ENCODE data around the gene TUBD1. TPM values are rescaled to one million over a fixed set of nuclear protein-coding genes. Genes with fewer than 3 reads are reported as not detected.
A peak's percentile ranks its signal among the peaks of the same experiment; 100 is the strongest.
"Not testable (repeated sequence)": the region's sequence is repeated elsewhere in the genome, so short reads cannot be mapped to it uniquely, and the experiment has no call there.

The TUBD1 gene
- total RNA-seq, 2 experiments from 2014 or later: 7.9 to 11.1 TPM

- POLR2A ChIA-PET: interaction anchor here (1.0 to 2.6 kb wide), 5 partner anchors 25 to 108 kb away, joined by 3 to 10 read pairs (median 4); partner anchors contain the start of genes RPS6KB1 and TUBD1
- intact Hi-C loops (cut with micrococcal nuclease): no loop called here
These were observed 35.6 kb downstream of the TUBD1 start for GRCh38 chr17:59856859-59857794.

GRCh38 chr17:59853919-59854729 lies 38.6 kb downstream of the TUBD1 start:
- ChIA-PET CTCF (interaction anchor here (1.0 to 1.9 kb wide), 4 partner anchors 23 to 147 kb away, joined by 4 to 5 read pairs (median 4); partner anchors contain the start of genes PTRH2 and VMP1), POLR2A (interaction anchor here (0.5 to 8.6 kb wide), 5 partner anchors 15 to 99 kb away, joined by 3 to 64 read pairs (median 3); no protein-coding TSS in a partner anchor)
- H3K36me3 Mint-ChIP-seq (ENCODE audit: low read depth); H3K4me3 Mint-ChIP-seq; H3K9me3 Mint-ChIP-seq; intact Hi-C loops (cut with micrococcal nuclease); ATAC-seq; H3K27ac Mint-ChIP-seq; H3K27me3 Mint-ChIP-seq; DNase-seq: not testable (repeated sequence)
- peaks cover 36% of the 10 kb centered on the region for H3K4me1 Mint-ChIP-seq (ENCODE audit: low read depth)

More at GRCh38 chr17:59856859-59857794, 35.6 kb downstream of the TUBD1 start:
- CTCF ChIA-PET: interaction anchor here (0.7 to 2.9 kb wide), 3 partner anchors 9 to 74 kb away, joined by 3 to 40 read pairs (median 3); no protein-coding TSS in a partner anchor
- H3K4me1 Mint-ChIP-seq (ENCODE audit: low read depth): peaks cover 31% of the 10 kb centered on the region
- TF ChIP-seq CTCF (IDR thresholded peaks at IDR 0.05): no peak
- H3K27me3 Mint-ChIP-seq: no peaks in the 10 kb centered on the region
- ATAC-seq: no peak
- no peak for DNase-seq
- peaks cover 9% of the 10 kb centered on the region for H3K36me3 Mint-ChIP-seq (ENCODE audit: low read depth)
- H3K9me3 Mint-ChIP-seq: no peaks in the 10 kb centered on the region
- H3K27ac Mint-ChIP-seq: no peak overlapping the region
- H3K4me3 Mint-ChIP-seq: no peak overlapping the region

- ATAC-seq: peak; percentile 85
- Mint-ChIP-seq H3K9me3 (no peaks in the 10 kb centered on the region), H3K4me3 (no peak overlapping the region), H3K27ac (peak overlapping the region; percentile 68), H3K36me3 (ENCODE audit: low read depth) (no peaks in the 10 kb centered on the region), H3K4me1 (ENCODE audit: low read depth) (peaks cover 39% of the 10 kb centered on the region), H3K27me3 (no peaks in the 10 kb centered on the region)
- CTCF ChIA-PET: interaction anchor here (1.0 to 1.9 kb wide), 4 partner anchors 22 to 146 kb away, joined by 4 to 5 read pairs (median 4); partner anchors contain the start of genes PTRH2 and VMP1
- peak; percentile 76 for DNase-seq
- TF ChIP-seq CTCF (IDR thresholded peaks at IDR 0.05): peak; percentile 41
- intact Hi-C loops (cut with micrococcal nuclease): no loop called here
- POLR2A ChIA-PET: interaction anchor here (0.7 to 8.6 kb wide), 7 partner anchors 12 to 99 kb away, joined by 3 to 64 read pairs (median 3); partner anchors contain the start of genes RPS6KB1 and TUBD1
These were observed 39.4 kb downstream of the TUBD1 start for GRCh38 chr17:59853168-59853918.

- peaks cover 40% of the 10 kb centered on the region for H3K4me1 Mint-ChIP-seq (ENCODE audit: low read depth)
- ChIA-PET CTCF (interaction anchor here (1.0 to 1.9 kb wide), 3 partner anchors 21 to 91 kb away, joined by 4 to 5 read pairs (median 4); no protein-coding TSS in a partner anchor), POLR2A (interaction anchor here (0.8 to 8.6 kb wide), 6 partner anchors 11 to 98 kb away, joined by 3 to 64 read pairs (median 3); partner anchors contain the start of genes RPS6KB1 and TUBD1)
- H3K9me3 Mint-ChIP-seq; H3K27me3 Mint-ChIP-seq; intact Hi-C loops (cut with micrococcal nuclease); H3K4me3 Mint-ChIP-seq; H3K36me3 Mint-ChIP-seq (ENCODE audit: low read depth); ATAC-seq; DNase-seq: not testable (repeated sequence)
- H3K27ac Mint-ChIP-seq: peak overlapping the region; percentile 68
These were observed 39.9 kb downstream of the TUBD1 start for GRCh38 chr17:59852847-59853167.

All from activated CD8-positive, alpha-beta T cell treated with anti-CD3 and anti-CD28 coated beads for 36 hours (primary cell).